ENCODE results near the gene ST3GAL2. TPM values are rescaled to one million over a fixed set of nuclear protein-coding genes. Genes with fewer than 3 reads are reported as not detected.

ST3GAL2 gene
- total and polyA plus RNA-seq, 2 donors (not counting 3 experiments of a cell fraction or from before 2014, with no cell fraction given) = 23.0 to 50.4 TPM

GRCh38 chr16:70467608-70468007, 28.7 kb upstream of the ST3GAL2 start:
- TF ChIP-seq POLR2AphosphoS5 (IDR thresholded peaks at IDR 0.05; ENCODE audit: insufficient read depth, low read depth, low read length) (no peak), MYC (IDR thresholded peaks at IDR 0.05; ENCODE audit: low read depth, low read length) (no peak), POLR2A (IDR thresholded peaks at IDR 0.05; ENCODE audit: low read depth, low read length) (no peak), GATA2 (IDR thresholded peaks at IDR 0.05; ENCODE audit: insufficient read depth, insufficient read length, low read depth, low read length) (no peak), FOS (IDR thresholded peaks at IDR 0.05; ENCODE audit: borderline replicate concordance, insufficient read depth, low read length) (no peak), JUN (IDR thresholded peaks at IDR 0.05; ENCODE audit: borderline replicate concordance, insufficient read depth, insufficient read length, low read depth) (no peak), EZH2 (IDR thresholded peaks at IDR 0.05; ENCODE audit: borderline replicate concordance, low read depth, low read length, severe bottlenecking) (no peak), MAX (IDR thresholded peaks at IDR 0.05; ENCODE audit: insufficient read depth, insufficient read length) (no peak)
- TF ChIP-seq, protein P1, sequence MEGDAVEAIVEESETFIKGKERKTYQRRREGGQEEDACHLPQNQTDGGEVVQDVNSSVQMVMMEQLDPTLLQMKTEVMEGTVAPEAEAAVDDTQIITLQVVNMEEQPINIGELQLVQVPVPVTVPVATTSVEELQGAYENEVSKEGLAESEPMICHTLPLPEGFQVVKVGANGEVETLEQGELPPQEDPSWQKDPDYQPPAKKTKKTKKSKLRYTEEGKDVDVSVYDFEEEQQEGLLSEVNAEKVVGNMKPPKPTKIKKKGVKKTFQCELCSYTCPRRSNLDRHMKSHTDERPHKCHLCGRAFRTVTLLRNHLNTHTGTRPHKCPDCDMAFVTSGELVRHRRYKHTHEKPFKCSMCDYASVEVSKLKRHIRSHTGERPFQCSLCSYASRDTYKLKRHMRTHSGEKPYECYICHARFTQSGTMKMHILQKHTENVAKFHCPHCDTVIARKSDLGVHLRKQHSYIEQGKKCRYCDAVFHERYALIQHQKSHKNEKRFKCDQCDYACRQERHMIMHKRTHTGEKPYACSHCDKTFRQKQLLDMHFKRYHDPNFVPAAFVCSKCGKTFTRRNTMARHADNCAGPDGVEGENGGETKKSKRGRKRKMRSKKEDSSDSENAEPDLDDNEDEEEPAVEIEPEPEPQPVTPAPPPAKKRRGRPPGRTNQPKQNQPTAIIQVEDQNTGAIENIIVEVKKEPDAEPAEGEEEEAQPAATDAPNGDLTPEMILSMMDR (IDR thresholded peaks at IDR 0.05; ENCODE audit: extremely low read depth in 1 of 2, insufficient read depth in 1 of 2, low read depth in 1 of 2, low read length in 2 of 2) = no peak
- no peaks in the 10 kb centered on the region for H4K20me1 ChIP-seq (replicated peaks; ENCODE audit: control insufficient read depth, extremely low read depth, insufficient read depth, low read length)
- no peak overlapping the region for H3K4me3 ChIP-seq (replicated peaks in 1 of 3; ENCODE audit: insufficient read depth in 1 of 3, low read depth in 1 of 3, low read length in 3 of 3)
- H3K36me3 ChIP-seq (ENCODE audit: control insufficient read depth in 2 of 2, extremely low read depth in 1 of 2, insufficient read depth in 2 of 2, low read length in 2 of 2) = peaks cover 0 to 7% of the 10 kb centered on the region in 2 experiments
- DNase-seq (ENCODE audit: low read depth, low spot score) = no peak
- no TSS peak for BruUV-seq (replicated peaks)
- no peaks in the 10 kb centered on the region for H3K4me1 ChIP-seq (ENCODE audit: control insufficient read depth, extremely low read depth, insufficient read depth, low read length)
- no peak for FAIRE-seq
- CTCF ChIA-PET = no interaction called here
- no peak overlapping the region for H3K4me2 ChIP-seq (ENCODE audit: insufficient read depth, low read length)
- no peaks in the 10 kb centered on the region for H3K79me2 ChIP-seq (ENCODE audit: control insufficient read depth, insufficient read depth, low read length)
- H3K27ac ChIP-seq (ENCODE audit: insufficient read depth, low read depth, low read length) = no peak overlapping the region
- dilution Hi-C loops (cut with MboI; ENCODE audit: extremely low pct_ligation_motif_present, low sequenced_read_pairs) (no loop called here), intact Hi-C loops (cut with micrococcal nuclease) (no loop called here)
- no peaks in the 10 kb centered on the region for H3K27me3 ChIP-seq (ENCODE audit: control insufficient read depth in 2 of 2, insufficient read depth in 2 of 2, low read length in 2 of 2)
- POLR2A ChIA-PET = no interaction called here
- H3K9ac ChIP-seq (replicated peaks; ENCODE audit: extremely low read depth, insufficient read depth, low read length) = no peak overlapping the region
- H3K9me3 ChIP-seq (replicated peaks; ENCODE audit: control insufficient read depth, insufficient read depth, low read length) = no peaks in the 10 kb centered on the region
- no peaks in the 10 kb centered on the region for H3K9me1 ChIP-seq (replicated peaks; ENCODE audit: control insufficient read depth, extremely low read depth, insufficient read depth, low read length)
- no peak overlapping the region for H2AFZ ChIP-seq (ENCODE audit: low read depth, low read length)

All from endothelial cell of umbilical vein (primary cell).